Measurements from ENCODE around the gene PRKN.
A peak's percentile ranks its signal among the peaks of the same experiment; 100 is the strongest.

PRKN gene

DNA sequence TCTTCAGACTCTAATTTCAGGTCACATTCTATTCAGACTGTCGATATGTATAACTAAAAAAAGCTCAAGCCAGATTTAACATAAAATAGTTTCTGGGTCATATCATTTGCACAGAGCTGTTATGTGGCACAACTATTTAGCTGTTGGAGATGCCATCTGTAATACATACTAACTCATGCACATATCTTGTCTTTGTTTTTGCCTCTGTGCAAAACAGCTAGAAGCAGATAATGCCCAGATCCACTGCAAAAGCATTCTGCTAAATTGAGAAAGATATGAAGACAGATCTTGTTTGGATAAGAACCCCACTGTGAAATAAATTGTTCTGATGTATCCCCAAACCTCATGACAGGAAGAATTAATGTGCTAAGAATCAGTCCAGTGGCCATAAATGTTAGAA lies 930.9 kb downstream of the PRKN start:
- no peak for DNase-seq (ENCODE audit: low spot score)

DNA sequence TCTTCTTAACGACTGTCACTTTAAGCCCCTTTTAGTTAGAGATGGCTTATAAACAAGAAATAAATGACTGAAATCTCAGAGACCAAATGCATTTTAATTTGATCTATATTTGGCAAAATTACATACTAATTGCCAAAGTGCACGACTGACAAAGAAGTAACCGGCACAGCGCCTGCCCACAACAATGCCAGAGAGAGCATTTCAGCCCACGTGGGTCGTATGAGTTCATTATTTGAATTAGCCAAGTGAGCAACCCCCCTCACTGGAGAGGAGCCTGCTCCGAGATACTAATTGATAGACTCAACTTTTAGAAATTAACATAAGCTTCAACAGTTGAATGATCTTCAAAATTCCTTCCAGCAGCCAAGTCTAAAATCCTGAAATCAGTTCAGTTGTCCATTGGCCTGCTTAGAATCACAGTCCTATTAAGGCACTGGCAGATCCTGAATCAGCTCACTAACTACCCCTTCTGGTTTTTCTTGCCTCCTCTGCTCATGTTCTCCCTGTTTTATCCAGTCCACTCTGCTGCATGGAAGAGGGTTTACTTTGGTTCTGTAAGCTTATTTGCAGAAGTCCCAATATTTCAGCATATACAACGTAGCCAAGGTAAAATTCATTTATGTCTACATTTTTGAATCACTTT lies 934.6 kb downstream of the PRKN start:
- no peak for DNase-seq (ENCODE audit: low spot score)

- DNase-seq (ENCODE audit: low spot score): no peak
Measured at GRCh38 chr6:161788531-161788930, 939.0 kb downstream of the PRKN start.

- no peak for DNase-seq (ENCODE audit: low spot score)
Measured at GRCh38 chr6:161772176-161772575, 955.4 kb downstream of the PRKN start.

- DNase-seq (ENCODE audit: low spot score): no peak
Measured at GRCh38 chr6:161761966-161762365, 965.6 kb downstream of the PRKN start.

GRCh38 chr6:161755080-161755479 lies 972.5 kb downstream of the PRKN start:
- no peak for DNase-seq (ENCODE audit: low spot score)

DNA sequence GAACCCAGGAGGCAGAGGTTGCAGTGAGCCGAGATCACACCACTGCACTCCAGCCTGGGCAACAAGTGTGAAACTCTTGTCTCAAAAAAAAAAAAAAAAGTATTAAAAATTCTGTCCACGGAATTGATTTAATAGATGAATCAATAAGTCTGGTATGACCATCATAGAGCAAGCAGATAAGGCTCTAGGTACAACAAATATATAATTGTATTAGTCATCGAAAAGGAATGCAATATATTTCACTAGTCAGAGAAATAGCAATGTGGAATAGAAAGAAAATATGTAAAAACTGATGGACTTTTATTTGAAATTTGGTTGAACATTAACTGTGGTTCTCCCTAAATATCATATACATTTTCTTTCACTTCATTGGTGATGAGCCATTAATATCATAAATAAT lies 976.9 kb downstream of the PRKN start:
- DNase-seq (ENCODE audit: low spot score): no peak

- DNase-seq (ENCODE audit: low spot score): no peak
Measured at GRCh38 chr6:161749576-161749975, 978.0 kb downstream of the PRKN start.

- DNase-seq (ENCODE audit: low spot score): peak; percentile 56
Measured at GRCh38 chr6:161748535-161749416, 978.8 kb downstream of the PRKN start.

DNA sequence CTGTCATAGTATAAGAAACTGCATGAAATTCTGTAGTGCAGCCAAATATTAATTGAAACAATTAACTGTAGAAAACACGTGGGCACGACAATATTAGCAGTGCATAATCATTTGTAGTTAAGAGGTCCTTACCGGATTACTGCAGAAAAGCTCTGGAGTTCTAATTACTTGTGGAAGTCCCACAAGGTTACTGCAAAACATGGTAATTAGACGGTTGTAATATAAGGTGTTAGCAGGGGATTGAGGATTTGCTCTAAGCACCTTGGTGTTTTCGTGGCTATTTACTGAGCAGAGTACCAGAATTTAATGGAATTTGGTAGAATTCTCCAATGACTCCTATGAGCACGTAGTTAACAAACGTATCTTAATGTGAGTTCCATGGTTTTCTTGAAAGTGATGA lies 980.1 kb downstream of the PRKN start:
- no peak for DNase-seq (ENCODE audit: low spot score)

- no peak for DNase-seq (ENCODE audit: low spot score)
Measured at GRCh38 chr6:161745594-161746141, 981.9 kb downstream of the PRKN start.

DNA sequence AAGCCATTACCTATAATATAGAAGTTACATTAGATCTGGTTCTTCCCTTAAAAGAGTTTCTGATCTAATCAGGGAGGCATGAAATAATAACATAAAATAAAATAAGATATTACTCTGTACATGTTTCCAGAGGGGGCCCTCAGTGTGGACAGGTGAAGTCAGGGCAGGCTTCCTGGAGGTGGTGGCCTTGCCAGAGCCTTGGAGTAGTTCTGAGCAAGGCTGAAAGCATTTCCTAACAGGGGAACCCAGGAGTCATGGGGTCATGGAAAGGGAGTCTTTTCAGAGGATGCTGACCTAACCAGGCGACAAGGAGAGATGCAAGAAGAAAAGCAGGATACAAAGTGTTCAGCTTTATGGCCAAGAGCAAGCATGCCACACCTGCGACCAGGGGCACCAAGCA lies 982.4 kb downstream of the PRKN start:
- no peak for DNase-seq (ENCODE audit: low spot score)

- DNase-seq (ENCODE audit: low spot score): no peak
Measured at GRCh38 chr6:161744211-161745067, 983.1 kb downstream of the PRKN start.

GRCh38 chr6:161743509-161744178 lies 983.9 kb downstream of the PRKN start:
- DNase-seq (ENCODE audit: low spot score): no peak

DNA sequence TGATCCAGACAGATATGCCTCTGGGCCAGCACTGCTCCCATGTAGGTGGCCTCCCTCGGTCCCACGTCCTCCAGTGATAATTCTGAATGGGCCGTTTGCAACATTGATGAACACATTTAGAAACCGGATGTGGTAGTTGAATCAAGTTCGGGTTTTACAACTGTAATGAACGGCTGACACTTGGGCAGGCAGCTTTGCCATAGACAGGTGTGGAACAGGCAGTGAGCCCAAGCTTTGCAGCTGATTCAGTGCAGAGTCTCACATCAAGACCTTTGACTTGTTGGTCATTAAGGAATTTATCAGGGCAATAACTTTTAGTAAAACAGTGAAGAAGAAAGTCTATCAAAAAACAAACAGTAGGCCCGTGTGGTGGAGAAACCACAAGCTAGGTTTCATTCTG lies 987.1 kb downstream of the PRKN start:
- no peak for DNase-seq (ENCODE audit: low spot score)

DNA sequence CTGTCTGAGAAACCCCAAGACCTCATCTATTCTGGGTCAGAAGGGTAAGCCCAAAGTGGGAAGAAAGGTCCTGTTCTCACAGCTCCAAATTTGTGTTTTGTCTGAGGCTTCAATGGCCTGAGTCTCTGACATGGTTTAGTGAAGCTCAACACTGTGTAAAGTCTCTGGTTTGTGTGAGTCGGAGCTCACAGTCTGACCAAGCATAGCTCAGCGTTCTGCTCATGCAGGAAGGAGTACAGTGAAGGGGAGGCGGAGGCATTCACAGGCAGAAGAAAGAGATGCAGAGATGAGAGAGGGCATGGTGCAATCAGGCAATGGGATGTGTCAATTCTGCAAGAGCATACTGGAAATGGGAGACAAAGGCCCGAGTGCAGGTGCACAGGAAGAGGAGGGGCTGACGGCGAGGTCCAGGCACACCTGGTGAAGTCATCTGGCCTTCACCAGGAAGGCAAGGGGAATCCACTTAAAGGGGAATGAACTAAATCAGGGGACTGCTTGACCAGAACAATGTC lies 990.7 kb downstream of the PRKN start:
- DNase-seq (ENCODE audit: low spot score): no peak

- no peak for DNase-seq (ENCODE audit: low spot score)
Measured at GRCh38 chr6:161736326-161736725, 991.2 kb downstream of the PRKN start.

DNA sequence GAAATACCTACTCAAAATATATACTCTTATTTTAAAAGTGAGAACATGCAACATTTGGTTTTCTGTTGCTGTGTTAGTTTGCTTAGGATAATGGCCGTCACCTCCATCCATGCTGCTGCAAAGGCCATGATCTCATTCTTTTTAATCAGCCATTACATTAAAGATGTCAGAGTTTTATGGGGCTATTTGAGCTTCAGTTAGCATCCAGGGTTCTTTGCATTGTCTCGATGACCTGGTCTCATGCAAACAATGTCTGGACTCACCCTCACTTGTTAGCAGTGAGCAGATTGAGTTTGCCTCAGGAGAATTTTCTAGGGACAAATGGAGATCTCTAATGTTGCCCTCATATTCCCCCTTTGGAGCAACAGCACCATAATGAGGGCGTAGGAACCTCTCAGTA lies 995.0 kb downstream of the PRKN start:
- no peak for DNase-seq (ENCODE audit: low spot score)

DNA sequence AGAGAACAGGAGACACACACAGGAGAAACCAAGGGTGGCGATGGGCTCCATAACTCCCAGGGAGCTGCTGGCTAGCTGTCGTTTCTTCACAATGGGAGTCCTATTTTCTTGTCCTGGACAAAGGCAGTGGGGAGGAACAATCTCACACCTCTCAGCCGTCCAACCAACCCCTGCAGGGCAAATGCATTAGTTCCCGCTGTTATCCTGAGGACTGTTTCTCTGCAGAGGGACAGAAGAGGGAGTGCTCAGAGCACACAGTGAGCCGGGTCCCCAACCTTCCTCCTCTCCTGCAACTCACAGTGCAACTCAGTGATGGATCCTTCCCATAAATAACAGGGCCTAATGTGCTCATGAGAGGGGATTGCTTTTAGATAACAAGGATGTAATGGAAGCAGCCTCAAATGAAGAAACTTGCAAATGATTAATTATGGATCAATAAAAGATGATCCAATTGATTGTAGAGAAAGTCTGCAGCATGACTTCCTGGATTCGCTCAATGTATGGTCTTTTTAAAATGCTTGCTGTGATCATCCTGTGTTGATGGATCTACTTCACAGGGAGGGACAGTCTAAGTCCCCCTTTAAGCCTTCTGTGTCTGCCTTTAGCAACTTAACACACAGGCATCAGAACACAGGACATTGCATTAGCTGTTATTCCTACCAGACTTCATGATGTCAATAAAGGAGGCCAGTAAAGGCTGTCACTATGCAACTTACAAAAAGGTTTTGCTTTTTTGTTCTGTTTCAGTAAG lies 1000.3 kb downstream of the PRKN start:
- no peak for DNase-seq (ENCODE audit: low spot score)

GRCh38 chr6:161722394-161722793 lies 1005.2 kb downstream of the PRKN start:
- DNase-seq (ENCODE audit: low spot score): no peak

DNA sequence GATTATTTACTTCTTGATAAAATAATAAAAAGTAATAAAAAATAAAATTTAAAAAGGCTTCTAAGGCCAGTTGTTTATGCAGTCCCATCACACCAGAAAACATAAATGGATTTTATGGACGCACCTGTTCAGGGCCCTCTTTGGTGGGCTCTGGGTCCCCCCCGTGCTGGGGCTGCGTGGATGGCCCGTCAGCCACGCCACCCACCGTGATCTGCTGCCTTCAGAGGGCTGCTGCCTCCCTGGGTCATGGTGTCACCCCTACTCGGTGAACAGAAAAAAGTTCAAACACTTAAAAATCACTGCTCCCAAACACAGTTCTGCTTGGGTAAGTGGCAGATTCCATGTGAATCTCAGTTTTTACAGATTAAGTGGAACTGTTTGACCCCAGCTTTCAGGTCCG lies 1006.1 kb downstream of the PRKN start:
- no peak for DNase-seq (ENCODE audit: low spot score)

Measured in NAMALWA (cell line).